Measurements from ENCODE around the gene GRIA1.

GRIA1 gene

GRCh38 chr5:153485641-153486040, 4.8 kb upstream of the GRIA1 start:
- no peaks in the 10 kb centered on the region for H3K36me3 ChIP-seq (replicated peaks; ENCODE audit: low read depth, low read length)
- H3K27me3 ChIP-seq (ENCODE audit: low read depth, low read length), result no peaks in the 10 kb centered on the region
- no peaks in the 10 kb centered on the region for H3K4me1 ChIP-seq (ENCODE audit: low read length)
- no peaks in the 10 kb centered on the region for H4K20me1 ChIP-seq (ENCODE audit: insufficient read depth, low read length)
- no peak for TF ChIP-seq CTCF (IDR thresholded peaks at IDR 0.05; ENCODE audit: low read depth, low read length)
- H3K4me2 ChIP-seq (ENCODE audit: low read length), result no peak overlapping the region
- no peak overlapping the region for H3K9ac ChIP-seq (ENCODE audit: low read length)
- no peak overlapping the region for H3K4me3 ChIP-seq (ENCODE audit: low read length)
- H3K9me3 ChIP-seq (ENCODE audit: insufficient read depth, low read length), result no peaks in the 10 kb centered on the region
- H2AFZ ChIP-seq (ENCODE audit: low read depth, low read length), result no peak overlapping the region
- H3K79me2 ChIP-seq (ENCODE audit: low read length), result no peaks in the 10 kb centered on the region
- no peak overlapping the region for H3K27ac ChIP-seq (ENCODE audit: low read length)

GRCh38 chr5:153486771-153487170, 3.7 kb upstream of the GRIA1 start:
- Histone ChIP-seq H3K9ac (ENCODE audit: low read length) (no peak overlapping the region), H2AFZ (ENCODE audit: low read depth, low read length) (no peak overlapping the region), H3K4me1 (ENCODE audit: low read length) (no peaks in the 10 kb centered on the region), H3K79me2 (ENCODE audit: low read length) (no peaks in the 10 kb centered on the region), H3K4me3 (ENCODE audit: low read length) (no peak overlapping the region), H3K27me3 (ENCODE audit: low read depth, low read length) (no peaks in the 10 kb centered on the region), H3K9me3 (ENCODE audit: insufficient read depth, low read length) (no peaks in the 10 kb centered on the region), H3K27ac (ENCODE audit: low read length) (no peak overlapping the region), H4K20me1 (ENCODE audit: insufficient read depth, low read length) (no peaks in the 10 kb centered on the region), H3K36me3 (replicated peaks; ENCODE audit: low read depth, low read length) (no peaks in the 10 kb centered on the region), H3K4me2 (ENCODE audit: low read length) (no peak overlapping the region)
- TF ChIP-seq EZH2phosphoT487 (IDR thresholded peaks at IDR 0.05; ENCODE audit: low read depth), result no peak
- TF ChIP-seq CTCF (IDR thresholded peaks at IDR 0.05; ENCODE audit: low read depth, low read length), result no peak

DNA sequence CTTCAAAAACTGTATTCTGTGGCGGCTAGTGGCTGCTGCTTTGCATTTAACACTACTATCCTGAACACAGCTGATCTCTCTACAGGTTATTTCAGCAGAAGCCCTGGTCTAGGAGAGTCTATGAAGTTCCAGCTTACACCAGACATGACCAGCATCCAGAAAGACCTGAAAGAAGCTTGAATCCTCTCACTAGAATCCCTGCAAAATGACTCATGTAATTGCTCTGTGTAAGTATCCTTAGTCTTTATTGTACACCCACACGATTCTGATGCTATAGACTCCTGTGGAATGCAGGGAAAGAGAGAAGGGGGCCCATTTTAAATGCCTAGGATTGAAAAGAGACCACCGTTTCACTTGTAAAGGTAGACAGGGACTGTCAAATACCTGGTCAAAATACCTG, 859 bp upstream of the GRIA1 start:
- H3K4me3 ChIP-seq (ENCODE audit: low read length), result no peak overlapping the region
- no peaks in the 10 kb centered on the region for H3K36me3 ChIP-seq (replicated peaks; ENCODE audit: low read depth, low read length)
- no peak overlapping the region for H3K9ac ChIP-seq (ENCODE audit: low read length)
- TF ChIP-seq CTCF (IDR thresholded peaks at IDR 0.05; ENCODE audit: low read depth, low read length), result no peak
- TF ChIP-seq EZH2phosphoT487 (IDR thresholded peaks at IDR 0.05; ENCODE audit: low read depth), result no peak
- no peak overlapping the region for H3K4me2 ChIP-seq (ENCODE audit: low read length)
- no peaks in the 10 kb centered on the region for H3K79me2 ChIP-seq (ENCODE audit: low read length)
- no peaks in the 10 kb centered on the region for H4K20me1 ChIP-seq (ENCODE audit: insufficient read depth, low read length)
- H3K27me3 ChIP-seq (ENCODE audit: low read depth, low read length), result no peaks in the 10 kb centered on the region
- H2AFZ ChIP-seq (ENCODE audit: low read depth, low read length), result no peak overlapping the region
- no peaks in the 10 kb centered on the region for H3K9me3 ChIP-seq (ENCODE audit: insufficient read depth, low read length)
- no peaks in the 10 kb centered on the region for H3K4me1 ChIP-seq (ENCODE audit: low read length)
- H3K27ac ChIP-seq (ENCODE audit: low read length), result no peak overlapping the region

DNA sequence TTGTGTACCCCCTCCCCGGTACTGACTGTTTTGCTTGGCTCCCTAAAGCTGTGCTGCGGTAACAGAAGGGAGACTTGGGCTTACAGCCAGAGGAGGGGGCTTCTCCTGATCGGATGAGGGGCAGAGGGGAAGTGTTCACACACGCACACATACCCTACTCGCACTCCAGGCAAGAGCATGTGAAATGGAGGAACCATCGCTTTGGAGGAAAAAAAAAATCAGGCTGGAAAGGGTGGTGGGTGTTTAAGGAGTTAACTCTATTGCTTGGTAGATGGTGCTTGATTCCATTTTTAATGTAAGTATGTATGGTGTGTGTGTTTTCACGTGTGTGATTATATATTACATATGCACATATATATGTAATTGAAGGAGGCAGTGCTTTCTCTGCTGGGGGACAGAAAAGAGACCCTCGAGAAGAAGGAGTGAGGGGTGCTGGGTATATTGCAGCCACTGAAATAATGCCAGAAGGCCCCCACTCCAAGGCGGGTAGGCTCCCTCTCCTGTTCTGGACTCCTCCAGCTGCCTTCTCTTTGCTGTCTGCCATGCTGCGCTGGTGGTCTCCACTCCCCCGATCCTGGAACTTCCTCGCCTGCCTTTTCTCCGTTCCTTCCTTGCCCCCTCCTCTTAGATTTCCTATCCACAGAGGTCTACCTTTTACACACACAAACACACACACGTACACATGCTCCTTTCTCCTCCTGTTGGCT, 721 bp downstream of the GRIA1 start:
- no peaks in the 10 kb centered on the region for H3K9me3 ChIP-seq (ENCODE audit: insufficient read depth, low read length)
- H3K9ac ChIP-seq (ENCODE audit: low read length), result no peak overlapping the region
- H3K27me3 ChIP-seq (ENCODE audit: low read depth, low read length), result no peaks in the 10 kb centered on the region
- H3K79me2 ChIP-seq (ENCODE audit: low read length), result no peaks in the 10 kb centered on the region
- no peak overlapping the region for H3K4me2 ChIP-seq (ENCODE audit: low read length)
- TF ChIP-seq EZH2phosphoT487 (IDR thresholded peaks at IDR 0.05; ENCODE audit: low read depth), result no peak
- H4K20me1 ChIP-seq (ENCODE audit: insufficient read depth, low read length), result no peaks in the 10 kb centered on the region
- no peak overlapping the region for H2AFZ ChIP-seq (ENCODE audit: low read depth, low read length)
- H3K36me3 ChIP-seq (replicated peaks; ENCODE audit: low read depth, low read length), result no peaks in the 10 kb centered on the region
- H3K4me1 ChIP-seq (ENCODE audit: low read length), result no peaks in the 10 kb centered on the region
- no peak overlapping the region for H3K4me3 ChIP-seq (ENCODE audit: low read length)
- no peak overlapping the region for H3K27ac ChIP-seq (ENCODE audit: low read length)
